ENCODE results near the gene SLC43A1. TPM values are rescaled to one million over a fixed set of nuclear protein-coding genes. Genes with fewer than 3 reads are reported as not detected.

Gene SLC43A1
- total and polyA plus RNA-seq, 4 experiments from 2014 or later, result 14.8 to 21.7 (median 18.6) TPM

- no peak overlapping the region for H3K27ac Mint-ChIP-seq
- H3K9me3 Mint-ChIP-seq, result no peaks in the 10 kb centered on the region
- CTCF ChIA-PET (ENCODE audit: partially characterized antibody), result interaction anchor here (0.6 to 27.6 kb wide), 73 partner anchors 8 to 1196 kb away, joined by 3 to 848 read pairs (median 4); partner anchors contain the start of genes MED19, P2RX3, RTN4RL2 and SELENOH
Observed at GRCh38 chr11:57493507-57494503, 21.7 kb downstream of the SLC43A1 start.

DNA sequence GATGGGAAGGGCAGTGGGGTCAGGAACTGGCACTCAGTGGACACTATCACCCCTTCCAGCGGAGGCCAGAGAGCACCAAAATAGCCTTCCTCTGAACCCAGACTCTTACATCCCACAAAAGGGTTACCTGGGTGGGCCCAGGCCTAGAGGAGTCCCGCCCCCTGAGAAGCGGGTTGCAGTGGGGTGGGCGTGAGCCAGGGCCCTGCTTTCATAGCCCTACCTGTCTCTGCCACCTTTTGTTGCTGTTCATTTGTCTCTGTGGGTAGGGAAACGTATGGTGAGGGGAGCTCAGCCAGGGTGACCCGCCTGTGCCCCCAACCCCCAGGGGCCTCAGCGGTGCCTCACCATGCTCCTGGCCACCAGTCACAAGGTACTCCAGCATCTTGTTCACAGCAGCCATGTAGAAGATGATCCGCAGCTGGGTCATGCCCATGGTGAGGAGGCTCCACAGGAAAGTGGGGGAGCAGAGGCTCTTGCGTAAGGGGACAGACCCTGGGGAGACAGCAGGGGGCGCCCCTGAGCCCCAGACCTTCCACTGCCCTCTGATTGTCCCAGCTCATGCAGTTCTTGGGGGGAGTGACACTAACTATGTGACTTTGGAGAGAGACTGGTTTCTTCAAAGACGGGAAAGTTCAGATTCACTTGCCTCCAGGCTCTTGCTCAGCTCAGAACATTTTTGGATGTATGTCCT, 24.0 kb downstream of the SLC43A1 start:
- no peaks in the 10 kb centered on the region for H3K9me3 Mint-ChIP-seq
- Histone ChIP-seq H3K4me1 (ENCODE audit: insufficient read depth, low read length) (no peaks in the 10 kb centered on the region), H3K27me3 (ENCODE audit: insufficient read depth, low read length) (no peaks in the 10 kb centered on the region), H3K9me3 (ENCODE audit: control insufficient read depth in 1 of 2, low read length in 2 of 2) (no peaks in the 10 kb centered on the region), H3K27ac (ENCODE audit: low read depth, low read length) (no peak overlapping the region), H3K36me3 (ENCODE audit: insufficient read depth, low read length) (peaks cover 3% of the 10 kb centered on the region), H3K4me3 (ENCODE audit: low read length in 2 of 2) (no peak overlapping the region)
- ChIA-PET POLR2A (ENCODE audit: partially characterized antibody) (interaction anchor here (0.6 kb wide), 2 partner anchors 23 to 129 kb away, joined by 3 read pairs; no protein-coding TSS in a partner anchor), CTCF (ENCODE audit: partially characterized antibody) (interaction anchor here (0.6 to 27.6 kb wide), 14 partner anchors 9 to 309 kb away, joined by 3 to 848 read pairs (median 30); partner anchors contain the start of genes SLC43A1, SLC43A3, SMTNL1 and TIMM10)
- H3K4me3 Mint-ChIP-seq, result no peak overlapping the region
- no peak overlapping the region for H3K27ac Mint-ChIP-seq
- peaks cover 41 to 42% of the 10 kb centered on the region in 2 donors for H3K36me3 Mint-ChIP-seq
- no peaks in the 10 kb centered on the region for H3K4me1 Mint-ChIP-seq
- DNase-seq, result peak in 4 of 5 donors; percentile 30 to 43 (median 36)
- H3K27me3 Mint-ChIP-seq, result no peaks in the 10 kb centered on the region
- intact Hi-C loops (cut with micrococcal nuclease), result loop anchor here (5.0 kb wide), 1 partner anchor 34 kb away; no protein-coding TSS in a partner anchor

More at GRCh38 chr11:57493507-57494503, 21.7 kb downstream of the SLC43A1 start:
- intact Hi-C loops (cut with micrococcal nuclease), result loop anchor here (1.0 to 5.0 kb wide), 4 partner anchors 33 to 306 kb away; no protein-coding TSS in a partner anchor
- Histone ChIP-seq H3K27me3 (ENCODE audit: insufficient read depth, low read length) (no peaks in the 10 kb centered on the region), H3K27ac (ENCODE audit: low read depth, low read length) (no peak overlapping the region), H3K4me1 (ENCODE audit: insufficient read depth, low read length) (no peaks in the 10 kb centered on the region), H3K9me3 (ENCODE audit: control insufficient read depth in 1 of 2, low read length in 2 of 2) (no peaks in the 10 kb centered on the region), H3K36me3 (ENCODE audit: insufficient read depth, low read length) (peaks cover 7% of the 10 kb centered on the region), H3K4me3 (ENCODE audit: low read length in 2 of 2) (no peak overlapping the region)
- no peaks in the 10 kb centered on the region for H3K4me1 Mint-ChIP-seq
- no peaks in the 10 kb centered on the region for H3K27me3 Mint-ChIP-seq
- peak; percentile 64 to 74 (median 67) for DNase-seq
- peaks cover 30% of the 10 kb centered on the region in 2 donors for H3K36me3 Mint-ChIP-seq
- POLR2A ChIA-PET (ENCODE audit: partially characterized antibody), result interaction anchor here (0.8 to 3.3 kb wide), 10 partner anchors 10 to 218 kb away, joined by 3 to 30 read pairs (median 4); partner anchors contain the start of genes MED19, SLC43A1, TIMM10 and TMX2
- no peak overlapping the region for H3K4me3 Mint-ChIP-seq

DNA sequence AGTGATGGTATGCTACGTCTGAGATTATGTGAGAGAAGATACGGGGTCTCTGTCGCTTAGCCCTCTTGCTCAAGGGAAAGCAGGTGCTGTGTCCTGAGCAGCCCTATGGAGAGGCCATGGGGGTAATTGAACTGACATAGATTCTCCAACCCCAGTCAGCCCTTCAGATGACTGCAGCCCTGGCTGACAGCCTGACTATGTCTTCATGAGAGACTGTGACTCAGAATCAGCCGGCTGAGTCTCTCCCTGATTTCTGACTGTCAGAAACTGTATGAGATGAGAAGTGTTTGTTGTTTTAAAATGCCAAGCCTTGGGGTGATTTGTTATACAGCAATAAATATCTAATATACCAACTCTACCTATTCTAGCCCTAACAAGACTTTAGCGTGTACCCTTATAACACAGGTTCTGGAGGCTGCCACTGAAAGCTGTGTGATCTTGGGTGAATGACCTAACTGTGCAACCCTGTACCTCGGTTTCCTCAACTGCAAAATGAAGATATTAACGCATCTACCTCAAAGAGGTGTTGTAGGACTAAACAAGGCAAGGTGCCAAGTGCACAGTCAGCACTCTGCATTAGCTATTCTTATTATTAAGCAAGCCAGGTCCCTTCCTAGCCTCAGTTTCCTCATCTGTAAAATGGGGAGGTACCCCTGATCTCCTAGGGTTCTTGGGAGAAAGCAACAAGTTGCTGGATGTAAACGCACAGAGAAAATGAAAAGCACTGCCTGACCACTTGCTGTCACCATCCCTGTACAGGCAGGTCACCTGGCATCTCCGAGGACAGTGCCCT, 24.9 kb downstream of the SLC43A1 start:
- Mint-ChIP-seq H3K4me1 (no peaks in the 10 kb centered on the region), H3K4me3 (no peak overlapping the region), H3K9me3 (no peaks in the 10 kb centered on the region), H3K27ac (no peak overlapping the region), H3K27me3 (peaks cover 0 to 4% of the 10 kb centered on the region in 2 donors), H3K36me3 (peaks cover 40 to 42% of the 10 kb centered on the region in 2 donors)
- Histone ChIP-seq H3K27me3 (ENCODE audit: insufficient read depth, low read length) (no peaks in the 10 kb centered on the region), H3K9me3 (ENCODE audit: control insufficient read depth in 1 of 2, low read length in 2 of 2) (no peaks in the 10 kb centered on the region), H3K4me3 (ENCODE audit: low read length in 2 of 2) (no peak overlapping the region), H3K36me3 (ENCODE audit: insufficient read depth, low read length) (peaks cover 3% of the 10 kb centered on the region), H3K4me1 (ENCODE audit: insufficient read depth, low read length) (no peaks in the 10 kb centered on the region), H3K27ac (ENCODE audit: low read depth, low read length) (no peak overlapping the region)
- DNase-seq, result no peak
- POLR2A ChIA-PET (ENCODE audit: partially characterized antibody), result no interaction called here
- CTCF ChIA-PET (ENCODE audit: partially characterized antibody), result interaction anchor here (0.9 to 27.6 kb wide), 8 partner anchors 9 to 151 kb away, joined by 3 to 848 read pairs (median 50); partner anchors contain the start of genes SLC43A1, SMTNL1 and TIMM10
- intact Hi-C loops (cut with micrococcal nuclease), result loop anchor here (5.0 kb wide), 1 partner anchor 33 kb away; no protein-coding TSS in a partner anchor

DNA sequence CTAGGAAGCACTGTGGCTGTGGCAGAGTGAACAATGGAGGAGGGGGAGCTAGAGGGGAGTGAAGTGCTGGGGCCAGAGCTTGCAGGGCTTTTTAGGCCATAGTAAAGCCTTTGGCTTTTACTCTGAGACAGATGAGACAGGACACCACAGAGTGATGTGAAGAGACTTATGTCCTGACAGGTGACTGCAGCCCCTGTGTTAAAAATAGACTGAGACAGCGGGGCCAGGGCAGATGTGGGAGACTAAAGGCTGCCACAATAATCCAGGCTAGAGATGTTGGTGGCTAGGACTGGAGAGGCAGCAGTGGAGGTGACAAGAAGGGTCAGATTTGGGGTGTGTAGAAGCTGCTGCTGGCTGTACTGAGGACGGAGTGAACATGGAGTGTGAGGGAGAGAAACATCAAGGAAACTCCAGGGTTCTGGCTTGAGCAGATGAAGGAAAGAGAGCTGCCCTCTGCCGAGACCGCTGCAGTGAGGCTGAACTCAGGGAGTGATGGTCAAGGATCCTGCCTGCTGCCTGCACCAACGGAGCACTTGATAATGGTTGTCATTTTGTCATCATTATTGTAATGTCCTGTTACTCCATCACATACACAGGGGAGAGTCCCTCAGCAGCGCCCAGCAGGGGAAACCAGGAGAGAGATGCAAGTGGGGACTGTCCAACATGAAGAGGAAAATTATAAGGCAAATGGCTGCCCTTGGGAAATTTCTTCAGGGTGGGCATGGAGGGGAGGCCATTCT, 27.4 kb downstream of the SLC43A1 start:
- CTCF ChIA-PET (ENCODE audit: partially characterized antibody), result interaction anchor here (1.5 to 27.6 kb wide), 3 partner anchors 15 to 154 kb away, joined by 3 to 848 read pairs (median 95); partner anchors contain the start of genes SLC43A1, SMTNL1 and TIMM10
- Mint-ChIP-seq H3K4me1 (peaks cover 0 to 7% (median under 1%) of the 10 kb centered on the region in 4 donors), H3K36me3 (peaks cover 41 to 53% of the 10 kb centered on the region in 2 donors), H3K27ac (peak overlapping the region in 1 of 7 donors; percentile 32), H3K4me3 (no peak overlapping the region), H3K27me3 (peaks cover 0 to 12% of the 10 kb centered on the region in 2 donors), H3K9me3 (no peaks in the 10 kb centered on the region)
- Histone ChIP-seq H3K4me1 (ENCODE audit: insufficient read depth, low read length) (peaks cover 6% of the 10 kb centered on the region), H3K27me3 (ENCODE audit: insufficient read depth, low read length) (peaks cover 7% of the 10 kb centered on the region), H3K4me3 (ENCODE audit: low read length in 2 of 2) (no peak overlapping the region), H3K36me3 (ENCODE audit: insufficient read depth, low read length) (peaks cover 3% of the 10 kb centered on the region), H3K27ac (ENCODE audit: low read depth, low read length) (no peak overlapping the region), H3K9me3 (ENCODE audit: control insufficient read depth in 1 of 2, low read length in 2 of 2) (no peaks in the 10 kb centered on the region)
- POLR2A ChIA-PET (ENCODE audit: partially characterized antibody), result no interaction called here
- no peak for DNase-seq
- intact Hi-C loops (cut with micrococcal nuclease), result no loop called here

DNA sequence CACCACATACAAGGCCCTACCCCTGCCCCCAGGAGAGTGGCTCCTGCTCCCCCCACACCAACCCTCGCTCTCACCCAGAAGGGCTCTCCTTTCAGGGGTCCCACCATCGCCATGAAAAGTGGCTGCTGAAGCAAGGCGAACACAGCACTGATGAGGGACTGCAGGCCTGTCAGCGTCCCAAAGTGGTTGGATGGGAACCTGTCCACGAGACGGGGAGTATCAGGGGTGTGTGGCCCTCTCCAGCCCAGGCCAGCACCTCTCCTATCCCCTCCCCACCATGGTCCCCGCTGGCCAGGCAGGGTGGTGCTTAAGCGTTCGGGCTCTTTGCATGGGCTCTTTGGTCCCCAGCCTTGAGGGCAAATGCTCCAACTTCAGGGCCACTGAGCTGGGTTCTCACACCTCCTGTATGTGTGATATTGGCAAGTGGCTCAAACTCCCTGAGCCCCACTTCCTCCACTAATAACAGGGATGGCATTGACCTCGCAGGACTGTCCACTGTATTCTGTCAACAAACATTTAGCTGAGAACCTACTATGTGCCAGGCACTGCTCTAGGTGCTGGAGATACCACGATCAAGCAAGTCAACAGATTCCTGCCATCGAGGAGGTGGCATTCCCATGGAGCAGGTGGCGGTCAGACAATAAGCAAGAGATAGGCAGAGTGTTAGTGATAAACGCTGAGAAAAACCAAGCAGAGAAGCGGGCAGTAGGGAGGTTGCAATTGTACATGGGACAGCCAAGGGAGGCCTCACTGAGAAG, 28.3 kb downstream of the SLC43A1 start:
- ChIA-PET CTCF (ENCODE audit: partially characterized antibody) (interaction anchor here (0.9 to 27.6 kb wide), 3 partner anchors 29 to 38 kb away, joined by 3 to 848 read pairs (median 3); partner anchors contain the start of genes SLC43A1, SMTNL1 and TIMM10), POLR2A (ENCODE audit: partially characterized antibody) (no interaction called here)
- no peak for DNase-seq
- no peaks in the 10 kb centered on the region for H3K9me3 ChIP-seq (ENCODE audit: control insufficient read depth in 1 of 2, low read length in 2 of 2)
- no peak overlapping the region for H3K27ac ChIP-seq (ENCODE audit: low read depth, low read length)
- peaks cover 41 to 53% of the 10 kb centered on the region in 2 donors for H3K36me3 Mint-ChIP-seq
- peaks cover 3% of the 10 kb centered on the region for H3K36me3 ChIP-seq (ENCODE audit: insufficient read depth, low read length)
- H3K9me3 Mint-ChIP-seq, result no peaks in the 10 kb centered on the region
- peaks cover 11% of the 10 kb centered on the region for H3K4me1 ChIP-seq (ENCODE audit: insufficient read depth, low read length)
- H3K27ac Mint-ChIP-seq, result no peak overlapping the region
- H3K4me1 Mint-ChIP-seq, result peaks cover under 1 to 8% (median 1%) of the 10 kb centered on the region in 4 donors
- peaks cover 0 to 12% of the 10 kb centered on the region in 2 donors for H3K27me3 Mint-ChIP-seq
- H3K27me3 ChIP-seq (ENCODE audit: insufficient read depth, low read length), result peaks cover 7% of the 10 kb centered on the region
- H3K4me3 Mint-ChIP-seq, result no peak overlapping the region
- intact Hi-C loops (cut with micrococcal nuclease), result no loop called here
- H3K4me3 ChIP-seq (ENCODE audit: low read length in 2 of 2), result no peak overlapping the region
